HCT116 (cell line): ENCODE measurements around the gene ABHD14A. TPM values are rescaled to one million over a fixed set of nuclear protein-coding genes. Genes with fewer than 3 reads are reported as not detected.

Experiments
- ATAC-seq: fragments of 200-7000 bp; cut with Tn5 transposase; 2 replicates; pipeline ENCODE4 v1.9.1; 2020; ENCODE audit warnings: mild to moderate bottlenecking, moderate library complexity
- BruUV-seq: library from RNA; stranded (reverse); fragments of 400-500 nt; replicated peaks from 2 replicates; lab custom pipeline; 2021; lab: Mats Ljungman, UMichigan
- CTCF ChIA-PET: fragments of 300-600 bp; sonication (Branson Sonifier 250); formaldehyde crosslinking; loops from one replicate; lab custom pipeline; 2021; ENCODE audit warnings: antibody characterized with exemption; lab: Charles Lee
- POLR2A ChIA-PET: fragments of 300-600, 350-600 bp; sonication (Branson Sonifier 250); formaldehyde crosslinking; loops from one replicate; lab custom pipeline; 2021; ENCODE audit warnings: antibody characterized with exemption; lab: Charles Lee
- RAD21 ChIA-PET, 2 experiments: fragments of 300-600 bp; sonication (Branson Sonifier 250); formaldehyde crosslinking; loops; one replicate each; lab custom pipeline; 2023; ENCODE audit warnings: low total read pairs in 2 of 2; ENCODE audit not compliant: uncharacterized antibody in 2 of 2, unreplicated experiment in 2 of 2, low non-redundant PET in 1 of 2; lab: Charles Lee
- DNase-seq: peaks from one replicate; pipeline ENCODE4 v3.0.0-alpha.2; 2010; ENCODE audit warnings: low read depth, low spot score
- H2AFZ ChIP-seq: fragments of 200-600 bp; shearing (Covaris generic), sonication (generic); 2 replicates; pipeline ENCODE4 v1.6.1; 2017; ENCODE audit warnings: low read depth, mixed run types, mixed read lengths, antibody characterized with exemption, low read length; ENCODE audit not compliant: poor library complexity, severe bottlenecking
- H3K27ac ChIP-seq: 2 replicates; pipeline ENCODE4 v1.5.1; 2012; ENCODE audit warnings: low read depth, low read length
- H3K27me3 ChIP-seq: fragments of 200-600 bp; sonication (generic); 2 replicates; pipeline ENCODE4 v1.6.1; 2016; ENCODE audit warnings: mixed run types, low read length, mixed read lengths; ENCODE audit not compliant: insufficient read depth
- H3K36me3 ChIP-seq, 2 experiments: fragments of 200-500 bp in 1 of 2; fragments of 200-600 bp in 1 of 2; sonication (Bioruptor generic) in 1 of 2; sonication (generic) in 1 of 2; 2 replicates each; pipeline versions ENCODE4 v1.5.1 to v1.6.1; 2014 to 2016; ENCODE audit warnings: low read length in 2 of 2, inconsistent platforms in 1 of 2, mixed read lengths in 1 of 2, mixed run types in 1 of 2; ENCODE audit not compliant: insufficient read depth in 2 of 2, control insufficient read depth in 1 of 2
- H3K4me1 ChIP-seq, 2 experiments: fragments of 200-600 bp in 1 of 2; sonication (generic) in 1 of 2; 2 replicates each; pipeline versions ENCODE4 v1.5.1 to v1.6.1; 2012 to 2017; ENCODE audit warnings: low read length in 2 of 2, inconsistent platforms in 1 of 2, mild to moderate bottlenecking in 1 of 2, mixed read lengths in 1 of 2, mixed run types in 1 of 2, moderate library complexity in 1 of 2; ENCODE audit not compliant: insufficient read depth in 2 of 2, control insufficient read depth in 1 of 2
- H3K4me2 ChIP-seq: fragments of 200-600 bp; sonication (generic); 2 replicates; pipeline ENCODE4 v1.6.1; 2017; ENCODE audit warnings: mixed run types, low read length, mixed read lengths
- H3K4me3 ChIP-seq, 2 experiments: fragments of 200-600 bp in 1 of 2; sonication (generic) in 1 of 2; replicated peaks in 1 of 2; 2 replicates each; pipeline ENCODE4 v1.5.1; 2011 to 2016; ENCODE audit warnings: low read length in 2 of 2, control low read depth in 1 of 2, low read depth in 1 of 2, mild to moderate bottlenecking in 1 of 2, mixed read lengths in 1 of 2, mixed run types in 1 of 2
- H3K79me2 ChIP-seq: fragments of 200-600 bp; sonication (generic); 2 replicates; pipeline ENCODE4 v1.6.1; 2017; ENCODE audit warnings: mild to moderate bottlenecking, mixed run types, low read length, moderate library complexity, mixed read lengths; ENCODE audit not compliant: insufficient read depth
- H3K9ac ChIP-seq: fragments of 200-600 bp; sonication (generic); 2 replicates; pipeline ENCODE4 v1.6.1; 2016; ENCODE audit warnings: low read length, mixed read lengths
- H3K9me2 ChIP-seq: fragments of 200-600 bp; sonication (generic), shearing (Covaris generic); 2 replicates; pipeline ENCODE4 v1.6.1; 2017; ENCODE audit warnings: mixed run types, mild to moderate bottlenecking, moderate library complexity; ENCODE audit not compliant: insufficient read depth
- H3K9me3 ChIP-seq, 2 experiments: fragments of 200-500 bp in 1 of 2; fragments of 200-600 bp in 1 of 2; sonication (Bioruptor generic) in 1 of 2; sonication (generic) in 1 of 2; 2 replicates each; pipeline ENCODE4 v1.6.1; 2014 to 2017; ENCODE audit warnings: low read length in 2 of 2, mixed read lengths in 2 of 2, inconsistent platforms in 1 of 2, low read depth in 1 of 2, mild to moderate bottlenecking in 1 of 2, mixed run types in 1 of 2, moderate library complexity in 1 of 2; ENCODE audit not compliant: control insufficient read depth in 1 of 2, insufficient read depth in 1 of 2
- H4K20me1 ChIP-seq: fragments of 200-600 bp; sonication (generic), shearing (Covaris generic); 2 replicates; pipeline ENCODE4 v1.6.1; 2017; ENCODE audit warnings: mixed run types, mild to moderate bottlenecking, moderate library complexity; ENCODE audit not compliant: insufficient read depth
- ATF3 ChIP-seq: IDR thresholded peaks from 2 replicates; pipeline ENCODE4 v1.6.1; 2012
- CEBPB ChIP-seq: IDR thresholded peaks from 2 replicates; pipeline ENCODE4 v1.6.1; 2012; ENCODE audit warnings: low read depth
- EGR1 ChIP-seq: IDR thresholded peaks from 2 replicates; pipeline ENCODE4 v1.6.1; 2012; ENCODE audit warnings: low read depth
- ELF1 ChIP-seq: IDR thresholded peaks from 2 replicates; pipeline ENCODE4 v1.6.1; 2012; ENCODE audit warnings: low read depth, borderline replicate concordance
- EZH2 ChIP-seq: fragments of 200-600 bp; sonication (generic); IDR thresholded peaks from 2 replicates; pipeline ENCODE4 v1.6.1; 2017; ENCODE audit warnings: antibody characterized with exemption, mixed run types
- EZH2phosphoT487 ChIP-seq: fragments of 200-600 bp; IDR thresholded peaks from 2 replicates; pipeline ENCODE4 v1.6.1; 2018; ENCODE audit warnings: antibody characterized with exemption, borderline replicate concordance
- FOSL1 ChIP-seq: IDR thresholded peaks from 2 replicates; pipeline ENCODE4 v1.6.1; 2012; ENCODE audit warnings: low read depth
- MAX ChIP-seq: IDR thresholded peaks from 2 replicates; pipeline ENCODE4 v1.6.1; 2012
- POLR2A ChIP-seq: IDR thresholded peaks from 2 replicates; pipeline ENCODE4 v1.7.0; 2011; ENCODE audit warnings: borderline replicate concordance; ENCODE audit not compliant: insufficient read depth, insufficient read length; ENCODE audit errors: extremely low read depth
- SIN3A ChIP-seq: IDR thresholded peaks from 2 replicates; pipeline ENCODE4 v1.6.1; 2012; ENCODE audit warnings: low read depth
- SRF ChIP-seq: IDR thresholded peaks from 2 replicates; pipeline ENCODE4 v1.6.1; 2012; ENCODE audit warnings: low read depth
- YY1 ChIP-seq: IDR thresholded peaks from 2 replicates; pipeline ENCODE4 v1.6.1; 2011; ENCODE audit warnings: low read length, low read depth, moderate library complexity, mild to moderate bottlenecking; ENCODE audit not compliant: insufficient replicate concordance; ENCODE audit errors: extremely low read depth
- ZBTB33 ChIP-seq: IDR thresholded peaks from 2 replicates; pipeline ENCODE4 v1.6.1; 2011; ENCODE audit warnings: mild to moderate bottlenecking, low read length, moderate library complexity; ENCODE audit not compliant: insufficient replicate concordance; ENCODE audit errors: extremely low read depth
- ZFX ChIP-seq: fragments of 450-650 bp; IDR thresholded peaks from 2 replicates; pipeline ENCODE4 v1.6.1; 2017
- ZNF274 ChIP-seq: fragments of 200-500 bp; sonication (Bioruptor generic); IDR thresholded peaks from 2 replicates; pipeline ENCODE4 v1.6.1; 2014; ENCODE audit warnings: mild to moderate bottlenecking, low read depth, low read length, inconsistent platforms
- intact Hi-C: fragments of 100-400 bp; cut with micrococcal nuclease; formaldehyde crosslinking; loops from 2 replicates; pipeline ENCODE4 v1.10.0; 2022
- total RNA-seq: library from RNA; stranded (reverse); gene quantifications from one replicate; pipeline ENCODE4 v1.2.1, GENCODE V29; 2021; ENCODE audit not compliant: unreplicated experiment

The ABHD14A gene
- total RNA-seq, 1 experiment from 2014 or later, result 11.6 TPM

- no peaks in the 10 kb centered on the region for H3K9me3 ChIP-seq
- no peak overlapping the region for H3K27ac ChIP-seq
- no peak overlapping the region for H3K9ac ChIP-seq
- CTCF ChIA-PET, result no interaction called here
- H3K4me2 ChIP-seq, result no peak overlapping the region
- RAD21 ChIA-PET, result no interaction called here
- ATAC-seq (no peak), DNase-seq (no peak)
- no peaks in the 10 kb centered on the region for H3K9me2 ChIP-seq
- H2AFZ ChIP-seq, result no peak overlapping the region
- H3K4me1 ChIP-seq, result peaks cover 5 to 20% of the 10 kb centered on the region in 2 experiments; a peak in 3 of 4 replicates
- no peak for TF ChIP-seq ATF3
- TF ChIP-seq EGR1, result no peak
- no peak for TF ChIP-seq POLR2A
- TF ChIP-seq CEBPB, result no peak
- no peak for TF ChIP-seq SRF
- TF ChIP-seq EZH2phosphoT487, result no peak
- no peak for TF ChIP-seq ELF1
- TF ChIP-seq FOSL1, result no peak
- TF ChIP-seq EZH2, result no peak
- TF ChIP-seq MAX, result no peak
- TF ChIP-seq ZNF274, result no peak
- TF ChIP-seq ZFX, result no peak
- TF ChIP-seq SIN3A, result no peak
- no peak for TF ChIP-seq YY1
- no peak for TF ChIP-seq ZBTB33
- no peaks in the 10 kb centered on the region for H3K79me2 ChIP-seq
- no peaks in the 10 kb centered on the region for H4K20me1 ChIP-seq
- H3K4me3 ChIP-seq, result no peak overlapping the region
- no peaks in the 10 kb centered on the region for H3K36me3 ChIP-seq
- intact Hi-C loops, result no loop called here
- POLR2A ChIA-PET, result no interaction called here
- no peaks in the 10 kb centered on the region for H3K27me3 ChIP-seq
- BruUV-seq, result no TSS peak
These were observed 43.6 kb downstream of the ABHD14A start for GRCh38 chr3:52018319-52019000.
